Endothelial cell of umbilical vein (primary cell): ENCODE data around the gene RMI2. TPM values are rescaled to one million over a fixed set of nuclear protein-coding genes. Genes with fewer than 3 reads are reported as not detected.

Experiments used
- BruUV-seq: library from RNA; stranded (reverse); fragments of 400-500 nt; replicated peaks from 2 replicates; lab custom pipeline; 2021; lab: Mats Ljungman, UMichigan
- CTCF ChIA-PET: fragments of 300-600, 350-600 bp; sonication (Branson Sonifier 250); formaldehyde crosslinking; loops from one replicate; lab custom pipeline; 2021; ENCODE audit warnings: antibody characterized with exemption, inconsistent platforms; lab: Charles Lee
- POLR2A ChIA-PET: fragments of 300-600, 350-600 bp; sonication (Branson Sonifier 250); formaldehyde crosslinking; loops from one replicate; lab custom pipeline; 2021; ENCODE audit warnings: antibody characterized with exemption, inconsistent platforms; lab: Charles Lee
- DNase-seq: peaks from one replicate; pipeline ENCODE4 v3.0.0-alpha.2; 2011; ENCODE audit warnings: low read depth, low spot score
- FAIRE-seq: peaks from 2 replicates; lab custom pipeline; 2011; peaks lifted over from hg19 to GRCh38; lab: Jason Lieb, UNC
- H2AFZ ChIP-seq: 2 replicates; pipeline ENCODE4 v1.6.0; 2012; ENCODE audit warnings: low read depth, low read length, control low read depth, inconsistent platforms
- H3K27ac ChIP-seq: 2 replicates; pipeline ENCODE4 v1.5.1; 2011; ENCODE audit warnings: low read depth, mild to moderate bottlenecking, control low read depth, low read length, moderate library complexity; ENCODE audit not compliant: insufficient read depth
- H3K27me3 ChIP-seq, 2 experiments: 2 replicates each; pipeline versions ENCODE4 v1.6.0 to v1.6.1; 2011; ENCODE audit warnings: low read length in 2 of 2, mixed read lengths in 1 of 2; ENCODE audit not compliant: control insufficient read depth in 2 of 2, insufficient read depth in 2 of 2
- H3K36me3 ChIP-seq, 2 experiments: 2 replicates in 1 of 2; 3 replicates in 1 of 2; pipeline ENCODE4 v1.5.1; 2011; ENCODE audit warnings: low read length in 2 of 2, mild to moderate bottlenecking in 1 of 2, moderate library complexity in 1 of 2; ENCODE audit not compliant: control insufficient read depth in 2 of 2, insufficient read depth in 2 of 2; ENCODE audit errors: extremely low read depth in 1 of 2
- H3K4me1 ChIP-seq: 3 replicates; pipeline ENCODE4 v1.5.1; 2011; ENCODE audit warnings: mild to moderate bottlenecking, low read length; ENCODE audit not compliant: control insufficient read depth, insufficient read depth; ENCODE audit errors: extremely low read depth
- H3K4me2 ChIP-seq: 2 replicates; pipeline ENCODE4 v1.6.1; 2011; ENCODE audit warnings: low read length, control low read depth, mixed read lengths; ENCODE audit not compliant: insufficient read depth
- H3K4me3 ChIP-seq, 3 experiments: fragments of 200-600 bp in 1 of 3; sonication (generic), shearing (Covaris generic) in 1 of 3; replicated peaks in 1 of 3; 2 replicates each; pipeline ENCODE4 v1.5.1; 2011 to 2016; ENCODE audit warnings: control low read depth in 3 of 3, low read length in 3 of 3, mild to moderate bottlenecking in 2 of 3, inconsistent platforms in 1 of 3, low read depth in 1 of 3, moderate library complexity in 1 of 3; ENCODE audit not compliant: insufficient read depth in 1 of 3
- H3K79me2 ChIP-seq: 2 replicates; pipeline ENCODE4 v1.6.0; 2012; ENCODE audit warnings: low read length, inconsistent platforms; ENCODE audit not compliant: control insufficient read depth, insufficient read depth
- H3K9ac ChIP-seq: replicated peaks from 2 replicates; pipeline ENCODE3; 2011; ENCODE audit warnings: low read length, control low read depth; ENCODE audit not compliant: insufficient read depth; ENCODE audit errors: extremely low read depth
- H3K9me1 ChIP-seq: replicated peaks from 3 replicates; pipeline ENCODE4 v1.6.0; 2011; ENCODE audit warnings: mild to moderate bottlenecking, low read length; ENCODE audit not compliant: control insufficient read depth, insufficient read depth; ENCODE audit errors: extremely low read depth
- H3K9me3 ChIP-seq: replicated peaks from 2 replicates; pipeline ENCODE4 v1.5.1; 2012; ENCODE audit warnings: low read length, inconsistent platforms; ENCODE audit not compliant: control insufficient read depth, insufficient read depth
- H4K20me1 ChIP-seq: replicated peaks from 2 replicates; pipeline ENCODE3; 2011; ENCODE audit warnings: mild to moderate bottlenecking, low read length; ENCODE audit not compliant: control insufficient read depth, insufficient read depth; ENCODE audit errors: extremely low read depth
- EZH2 ChIP-seq: IDR thresholded peaks from 2 replicates; pipeline ENCODE4 v1.6.1; 2012; ENCODE audit warnings: borderline replicate concordance, low read depth, mild to moderate bottlenecking, moderate library complexity, low read length, inconsistent platforms; ENCODE audit not compliant: severe bottlenecking
- FOS ChIP-seq: IDR thresholded peaks from 2 replicates; pipeline ENCODE4 v1.6.1; 2011; ENCODE audit warnings: mild to moderate bottlenecking, low read length, moderate library complexity, borderline replicate concordance; ENCODE audit not compliant: insufficient read depth
- GATA2 ChIP-seq: IDR thresholded peaks from 2 replicates; pipeline ENCODE4 v1.7.0; 2011; ENCODE audit warnings: low read depth, mild to moderate bottlenecking, moderate library complexity, mixed read lengths, low read length; ENCODE audit not compliant: insufficient read length, insufficient read depth
- JUN ChIP-seq: IDR thresholded peaks from 2 replicates; pipeline ENCODE4 v1.6.1; 2011; ENCODE audit warnings: borderline replicate concordance, low read depth; ENCODE audit not compliant: insufficient read length, insufficient read depth
- MYC ChIP-seq: IDR thresholded peaks from one replicate; pipeline ENCODE4 v1.6.1; 2011; ENCODE audit warnings: mild to moderate bottlenecking, low read depth, low read length
- POLR2A ChIP-seq: IDR thresholded peaks from 2 replicates; pipeline ENCODE4 v1.6.1; 2012; ENCODE audit warnings: low read depth, mild to moderate bottlenecking, control low read depth, low read length
- POLR2AphosphoS5 ChIP-seq: IDR thresholded peaks from 2 replicates; pipeline ENCODE4 v1.6.1; 2012; ENCODE audit warnings: low read depth, mild to moderate bottlenecking, control low read depth, low read length, moderate library complexity; ENCODE audit not compliant: insufficient read depth
- dilution Hi-C: fragments of 300-500 bp; cut with MboI; formaldehyde crosslinking; loops from one replicate; pipeline ENCODE4 v1.15.0; 2019; ENCODE audit warnings: low sequenced_read_pairs; ENCODE audit not compliant: extremely low pct_ligation_motif_present
- intact Hi-C: fragments of 100-400 bp; cut with micrococcal nuclease; formaldehyde crosslinking; loops from one replicate; pipeline ENCODE4 v1.10.0; 2022
- polyA plus RNA-seq, 4 experiments: library from polyadenylated mRNA; depleted of rRNA in 3 of 4; stranded (reverse) in 3 of 4; unstranded in 1 of 4; fragments of >200 nt; gene quantifications; 2 replicates each; pipeline versions ENCODE4 v1.2.1 to v1.2.3, GENCODE V29; 2011 to 2012; ENCODE audit warnings: missing spikeins in 1 of 4
- total RNA-seq: library from RNA; stranded (reverse); gene quantifications from 2 replicates; pipeline ENCODE4 v1.2.3, GENCODE V29; 2021
- TF ChIP-seq, protein P1 (sequence below), 2 donors: IDR thresholded peaks; 1 replicate in 1 of 2; 2 replicates in 1 of 2; pipeline ENCODE4 v1.5.1; 2011; ENCODE audit warnings: low read length in 2 of 2, mild to moderate bottlenecking in 2 of 2, moderate library complexity in 2 of 2, control low read depth in 1 of 2, inconsistent platforms in 1 of 2, low read depth in 1 of 2; ENCODE audit not compliant: insufficient read depth in 1 of 2; ENCODE audit errors: extremely low read depth in 1 of 2
- TF ChIP-seq, protein P2 (sequence below): IDR thresholded peaks from 2 replicates; pipeline ENCODE4 v1.6.1; 2011; ENCODE audit not compliant: insufficient read depth, insufficient read length

RMI2 gene
- total and polyA plus RNA-seq, 2 donors (not counting 3 experiments of a cell fraction or from before 2014, with no cell fraction given): 5.3 to 7.7 TPM

DNA sequence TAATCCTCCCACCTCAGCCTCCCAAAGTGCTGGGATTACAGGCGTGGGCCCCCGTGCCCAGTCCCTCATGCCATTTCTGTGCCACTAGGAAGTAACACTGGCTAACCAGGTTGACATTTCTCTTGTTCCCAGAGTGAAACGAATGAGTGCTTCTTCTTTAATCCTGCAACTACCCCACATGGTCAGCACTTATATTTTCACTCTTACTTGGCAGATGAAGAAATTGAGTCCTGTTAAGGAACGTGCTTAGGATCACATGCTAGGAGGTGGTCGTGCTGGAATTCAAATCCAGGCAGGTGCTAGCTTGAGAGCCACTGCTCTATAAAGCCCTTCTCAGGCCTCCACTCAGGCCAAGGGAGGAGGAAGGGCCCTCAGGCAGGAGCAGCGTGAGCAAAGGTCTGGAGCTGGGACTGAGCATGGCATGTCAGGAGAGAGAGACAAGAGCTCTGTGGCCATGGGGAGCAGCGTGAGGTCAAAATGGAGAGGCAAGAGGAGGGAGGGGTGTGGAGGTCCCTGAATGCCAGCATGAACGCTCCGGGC lies 18.5 kb upstream of the RMI2 start:
- POLR2A ChIA-PET: no interaction called here
- peaks cover 13% of the 10 kb centered on the region for H3K4me1 ChIP-seq
- CTCF ChIA-PET: interaction anchor here (1.1 kb wide), 1 partner anchor 9 kb away, joined by 5 read pairs; no protein-coding TSS in a partner anchor

More for the DNA sequence above, 18.5 kb upstream of the RMI2 start:
- H3K36me3 ChIP-seq: no peaks in the 10 kb centered on the region
- no peak overlapping the region for H3K27ac ChIP-seq
- no peak overlapping the region for H3K4me3 ChIP-seq
- FAIRE-seq (no peak), DNase-seq (no peak)
- intact Hi-C loops (no loop called here), dilution Hi-C loops (no loop called here)
- H3K79me2 ChIP-seq: no peaks in the 10 kb centered on the region
- H3K9ac ChIP-seq: no peak overlapping the region
- TF ChIP-seq EZH2 (no peak), MYC (no peak), JUN (no peak), GATA2 (no peak), FOS (no peak), POLR2AphosphoS5 (no peak), POLR2A (no peak)
- TF ChIP-seq, protein P1, sequence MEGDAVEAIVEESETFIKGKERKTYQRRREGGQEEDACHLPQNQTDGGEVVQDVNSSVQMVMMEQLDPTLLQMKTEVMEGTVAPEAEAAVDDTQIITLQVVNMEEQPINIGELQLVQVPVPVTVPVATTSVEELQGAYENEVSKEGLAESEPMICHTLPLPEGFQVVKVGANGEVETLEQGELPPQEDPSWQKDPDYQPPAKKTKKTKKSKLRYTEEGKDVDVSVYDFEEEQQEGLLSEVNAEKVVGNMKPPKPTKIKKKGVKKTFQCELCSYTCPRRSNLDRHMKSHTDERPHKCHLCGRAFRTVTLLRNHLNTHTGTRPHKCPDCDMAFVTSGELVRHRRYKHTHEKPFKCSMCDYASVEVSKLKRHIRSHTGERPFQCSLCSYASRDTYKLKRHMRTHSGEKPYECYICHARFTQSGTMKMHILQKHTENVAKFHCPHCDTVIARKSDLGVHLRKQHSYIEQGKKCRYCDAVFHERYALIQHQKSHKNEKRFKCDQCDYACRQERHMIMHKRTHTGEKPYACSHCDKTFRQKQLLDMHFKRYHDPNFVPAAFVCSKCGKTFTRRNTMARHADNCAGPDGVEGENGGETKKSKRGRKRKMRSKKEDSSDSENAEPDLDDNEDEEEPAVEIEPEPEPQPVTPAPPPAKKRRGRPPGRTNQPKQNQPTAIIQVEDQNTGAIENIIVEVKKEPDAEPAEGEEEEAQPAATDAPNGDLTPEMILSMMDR (IDR thresholded peaks at IDR 0.05; ENCODE audit: extremely low read depth in 1 of 2, insufficient read depth in 1 of 2, low read depth in 1 of 2, low read length in 2 of 2): no peak
- TF ChIP-seq, protein P2, sequence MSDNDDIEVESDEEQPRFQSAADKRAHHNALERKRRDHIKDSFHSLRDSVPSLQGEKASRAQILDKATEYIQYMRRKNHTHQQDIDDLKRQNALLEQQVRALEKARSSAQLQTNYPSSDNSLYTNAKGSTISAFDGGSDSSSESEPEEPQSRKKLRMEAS: no peak
- H3K27me3 ChIP-seq: peaks cover 0 to 2% of the 10 kb centered on the region in 2 experiments
- H3K9me3 ChIP-seq: no peaks in the 10 kb centered on the region
- BruUV-seq: no TSS peak
- no peak overlapping the region for H2AFZ ChIP-seq
- H3K4me2 ChIP-seq: no peak overlapping the region
- no peaks in the 10 kb centered on the region for H4K20me1 ChIP-seq
- H3K9me1 ChIP-seq: no peaks in the 10 kb centered on the region
